Fibroblast of mammary gland (primary cell): ENCODE measurements around the gene SLC35F3.

ENCODE experiments used
- DNase-seq: peaks from one replicate; pipeline ENCODE4 v3.0.0-alpha.2; 2010; ENCODE audit warnings: low read depth
- H3K4me3 ChIP-seq: 2 replicates; pipeline ENCODE4 v1.5.1; 2011; ENCODE audit warnings: low read depth, mild to moderate bottlenecking, low read length, moderate library complexity; ENCODE audit not compliant: control insufficient read depth
- TF ChIP-seq, protein P1 (sequence below): conservative IDR thresholded peaks from 2 replicates; pipeline ENCODE4 v1.5.1; 2011; ENCODE audit warnings: low read depth, low read length, inconsistent platforms; ENCODE audit not compliant: control insufficient read depth, insufficient read depth

Gene SLC35F3

DNA sequence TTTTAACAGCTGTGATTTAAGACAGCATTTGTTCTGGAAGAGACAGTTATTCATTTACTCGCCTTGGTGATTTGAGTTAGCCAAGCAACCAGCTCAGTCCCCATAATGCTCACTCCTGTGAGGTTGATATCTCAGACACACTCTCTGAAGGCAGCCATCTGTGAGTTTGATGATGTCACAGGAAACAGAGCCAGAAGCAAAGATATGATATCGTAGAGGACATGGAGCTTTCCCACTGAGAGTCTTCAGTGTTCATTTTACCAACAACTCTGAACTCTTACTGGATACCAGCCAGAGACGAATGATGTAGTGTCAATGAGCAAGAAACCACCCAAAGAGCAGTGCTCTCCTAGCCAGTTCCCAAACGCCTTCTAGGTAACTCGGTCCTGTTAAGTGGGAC is 219.4 kb downstream of the SLC35F3 start:
- no peak for DNase-seq
- H3K4me3 ChIP-seq: no peak overlapping the region
- TF ChIP-seq, protein P1, sequence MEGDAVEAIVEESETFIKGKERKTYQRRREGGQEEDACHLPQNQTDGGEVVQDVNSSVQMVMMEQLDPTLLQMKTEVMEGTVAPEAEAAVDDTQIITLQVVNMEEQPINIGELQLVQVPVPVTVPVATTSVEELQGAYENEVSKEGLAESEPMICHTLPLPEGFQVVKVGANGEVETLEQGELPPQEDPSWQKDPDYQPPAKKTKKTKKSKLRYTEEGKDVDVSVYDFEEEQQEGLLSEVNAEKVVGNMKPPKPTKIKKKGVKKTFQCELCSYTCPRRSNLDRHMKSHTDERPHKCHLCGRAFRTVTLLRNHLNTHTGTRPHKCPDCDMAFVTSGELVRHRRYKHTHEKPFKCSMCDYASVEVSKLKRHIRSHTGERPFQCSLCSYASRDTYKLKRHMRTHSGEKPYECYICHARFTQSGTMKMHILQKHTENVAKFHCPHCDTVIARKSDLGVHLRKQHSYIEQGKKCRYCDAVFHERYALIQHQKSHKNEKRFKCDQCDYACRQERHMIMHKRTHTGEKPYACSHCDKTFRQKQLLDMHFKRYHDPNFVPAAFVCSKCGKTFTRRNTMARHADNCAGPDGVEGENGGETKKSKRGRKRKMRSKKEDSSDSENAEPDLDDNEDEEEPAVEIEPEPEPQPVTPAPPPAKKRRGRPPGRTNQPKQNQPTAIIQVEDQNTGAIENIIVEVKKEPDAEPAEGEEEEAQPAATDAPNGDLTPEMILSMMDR: no peak

DNA sequence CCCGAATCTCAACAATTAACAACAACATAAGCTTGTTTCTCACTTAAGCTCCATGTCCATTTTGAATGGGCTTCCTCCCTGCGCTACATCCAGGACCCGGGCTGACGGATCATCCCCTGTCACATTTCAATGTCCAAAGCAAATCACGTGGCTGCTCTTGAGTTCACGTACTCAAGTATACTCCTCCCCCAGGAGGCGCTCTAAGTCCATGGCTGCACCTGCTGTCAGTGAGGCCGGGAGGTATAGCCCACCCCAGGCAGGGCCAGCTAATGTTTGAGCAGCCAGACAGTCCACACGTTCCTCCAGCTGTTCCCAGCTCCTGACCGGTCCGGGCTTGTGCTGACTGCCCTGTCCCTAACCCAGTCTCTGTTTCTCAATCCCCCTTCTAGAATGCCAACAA is 220.8 kb downstream of the SLC35F3 start:
- no peak for DNase-seq
- TF ChIP-seq, protein P1: no peak
- no peak overlapping the region for H3K4me3 ChIP-seq

DNA sequence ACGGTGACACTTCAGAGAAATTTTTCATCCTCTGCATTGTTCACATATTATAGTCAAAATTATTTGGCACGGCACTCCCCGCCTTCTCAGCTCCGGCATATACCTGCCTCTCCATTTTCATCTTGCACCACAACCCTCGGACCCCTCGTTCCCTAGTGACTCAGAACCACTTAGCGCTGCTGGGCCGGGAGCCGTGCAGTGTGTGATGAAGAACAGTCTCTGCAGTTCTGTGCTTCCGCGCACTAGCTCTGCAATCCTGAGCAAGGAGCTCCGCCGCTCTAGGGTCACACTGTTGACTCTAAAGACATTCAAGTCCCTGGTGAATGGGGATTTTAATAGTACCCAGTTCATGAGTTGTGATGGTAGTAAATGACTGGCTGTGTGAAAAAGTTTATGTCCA is 221.2 kb downstream of the SLC35F3 start:
- TF ChIP-seq, protein P1: no peak
- DNase-seq: no peak

DNA sequence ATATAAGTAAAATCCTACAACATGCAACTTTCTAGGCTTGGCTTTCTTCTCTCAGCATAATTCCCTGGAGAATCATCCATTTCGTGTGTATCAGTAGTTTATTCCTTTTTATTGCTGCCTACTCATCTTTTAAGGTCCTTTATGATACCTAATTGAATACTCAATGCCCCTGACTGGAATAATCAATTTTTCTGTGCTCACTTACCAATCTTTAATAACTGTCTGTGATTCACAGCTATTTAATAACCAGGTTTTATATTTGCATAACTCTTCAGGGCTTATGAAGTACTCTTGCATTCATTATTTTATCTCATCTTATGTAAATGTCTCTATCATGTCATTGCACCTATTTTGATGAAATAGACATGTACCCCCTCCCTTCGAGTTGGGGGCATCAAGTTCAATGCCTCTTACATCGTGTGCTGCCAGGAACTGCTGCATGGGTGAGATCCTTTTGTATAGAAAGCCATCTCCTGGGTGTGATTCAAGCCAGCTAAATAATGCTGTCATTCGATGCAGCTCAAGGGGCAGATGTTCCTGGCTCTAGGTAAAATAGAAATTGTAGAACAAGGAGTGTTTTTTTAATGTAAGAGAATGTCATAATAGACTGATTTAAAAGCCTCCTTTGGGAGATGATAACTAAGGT is 222.7 kb downstream of the SLC35F3 start:
- H3K4me3 ChIP-seq: no peak overlapping the region
- TF ChIP-seq, protein P1: no peak

More for the DNA sequence above, 221.2 kb downstream of the SLC35F3 start:
- H3K4me3 ChIP-seq: no peak overlapping the region

DNA sequence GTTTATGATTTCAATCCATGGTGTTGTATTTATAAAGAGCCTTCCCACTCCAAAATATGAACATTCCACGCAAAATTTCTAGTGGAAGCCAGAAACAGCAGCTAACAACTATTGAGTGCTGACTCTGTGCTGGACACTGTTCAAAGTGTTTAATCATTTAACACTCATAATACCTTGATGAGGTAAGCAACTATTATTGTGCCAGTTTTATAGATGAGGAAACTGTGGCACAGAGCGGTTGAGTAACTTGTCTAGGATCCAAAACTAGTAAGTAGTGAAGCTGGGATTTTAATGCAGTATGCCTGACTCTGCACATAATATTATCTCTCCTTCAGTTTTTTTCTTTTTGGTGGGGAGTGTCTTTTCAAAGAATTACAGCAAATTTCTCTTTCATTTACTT is 228.3 kb downstream of the SLC35F3 start:
- no peak overlapping the region for H3K4me3 ChIP-seq
- TF ChIP-seq, protein P1: no peak
- no peak for DNase-seq

More for the DNA sequence above, 222.7 kb downstream of the SLC35F3 start:
- DNase-seq: no peak

DNA sequence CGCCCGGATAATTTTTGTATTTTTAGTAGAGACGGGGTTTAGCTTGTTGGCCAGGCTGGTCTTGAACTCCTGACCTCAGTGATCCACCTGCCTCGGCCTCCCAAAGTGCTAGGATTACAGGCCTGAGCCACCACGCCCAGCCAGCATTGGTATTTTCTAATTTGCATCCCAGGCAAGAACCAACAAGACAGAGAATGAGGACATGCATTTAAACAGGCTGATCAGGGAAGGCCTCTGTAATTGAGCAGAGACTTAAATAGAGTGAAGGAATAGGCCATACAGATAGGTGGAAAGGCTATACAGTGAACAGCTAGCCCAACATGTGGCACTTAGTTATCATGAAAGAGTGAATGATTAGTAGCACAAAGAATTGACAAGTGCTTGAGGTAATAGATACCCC is 230.4 kb downstream of the SLC35F3 start:
- TF ChIP-seq, protein P1: no peak
- no peak for DNase-seq
- H3K4me3 ChIP-seq: no peak overlapping the region

DNA sequence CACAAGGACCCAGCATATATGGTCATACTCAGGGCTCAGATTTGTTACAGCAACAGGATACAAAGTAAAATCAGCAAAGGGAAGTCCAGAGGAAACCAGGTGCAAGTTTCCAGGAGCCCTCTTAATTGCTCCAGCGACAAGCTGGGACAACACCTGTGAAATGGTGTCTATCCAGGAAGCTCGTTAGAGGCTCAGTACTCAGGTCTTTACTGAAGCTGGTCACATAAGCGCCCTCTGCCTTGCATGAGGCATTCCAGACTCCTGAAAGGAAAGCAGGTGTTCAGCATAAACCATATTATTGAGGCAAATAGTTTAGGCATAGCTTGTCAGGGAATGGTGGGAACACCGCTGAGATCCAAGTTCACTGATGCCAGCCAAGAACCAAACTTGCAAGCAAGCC is 231.0 kb downstream of the SLC35F3 start:
- DNase-seq: no peak
- TF ChIP-seq, protein P1: no peak
- H3K4me3 ChIP-seq: no peak overlapping the region
